ENCODE results near the gene AKIRIN2.

The AKIRIN2 gene

DNA sequence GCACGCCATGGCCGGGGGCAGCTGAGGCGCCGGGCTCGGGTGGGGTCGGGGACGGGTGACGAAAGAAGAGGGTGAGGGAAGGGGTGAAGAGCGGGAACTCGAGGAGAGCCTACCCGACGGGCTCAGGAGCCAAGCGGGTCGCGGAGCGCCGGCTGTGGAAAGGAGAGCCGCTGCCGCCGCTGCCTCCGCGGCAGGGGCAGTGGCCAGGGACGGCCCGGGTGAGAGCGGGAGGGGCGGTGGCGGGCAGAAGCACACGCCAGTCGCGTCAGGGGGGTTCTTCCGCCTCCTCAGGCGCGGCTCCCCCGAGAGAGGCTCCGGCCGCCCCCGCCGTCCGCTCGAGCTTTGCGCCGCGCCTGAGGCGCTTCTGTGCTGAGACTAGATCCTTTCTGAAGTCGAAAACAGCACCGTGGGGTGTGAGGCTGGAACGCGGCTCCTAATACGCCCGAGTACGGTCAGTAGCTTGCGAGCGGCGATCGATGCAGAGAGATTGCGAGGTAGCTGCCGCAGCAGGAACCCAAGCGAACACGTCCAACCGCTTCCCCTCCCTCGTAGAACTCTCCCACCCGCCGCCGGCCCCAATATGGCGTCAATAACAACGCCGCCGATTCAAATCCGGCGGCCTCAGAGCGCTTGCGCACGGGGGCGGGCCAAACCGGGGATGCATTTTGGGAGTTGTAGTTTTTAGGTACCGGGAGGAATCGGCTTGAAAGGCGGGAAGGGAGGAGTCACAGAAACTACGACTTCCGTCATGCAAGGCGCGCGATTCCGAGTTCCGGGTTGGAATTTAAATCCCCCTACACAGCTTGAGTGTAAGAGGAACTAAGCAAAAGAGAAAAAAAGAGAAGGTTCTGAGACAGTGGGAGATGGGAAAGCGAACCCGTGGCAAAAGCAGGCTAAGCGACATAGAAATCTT, at the start of gene AKIRIN2:
TSS of gene AKIRIN2 (minus strand) at position 558 of the 913 bp plus-strand sequence. CDS start at position 9, 549 bp downstream.
- H3K9me3 ChIP-seq (replicated peaks; ENCODE audit: insufficient read depth, low read length), result no peaks in the 10 kb centered on the region
- peak within 1 kb of the TSS; percentile 77 for H2AFZ ChIP-seq (ENCODE audit: low read length)
- peaks cover 26% of the 10 kb centered on the region for H3F3A ChIP-seq (ENCODE audit: insufficient read depth, low read length)
- peak; percentile 98 for DNase-seq
- no peaks in the 10 kb centered on the region for H3K27me3 ChIP-seq (replicated peaks; ENCODE audit: insufficient read depth, low read length)
- H3K36me3 ChIP-seq (replicated peaks; ENCODE audit: insufficient read depth, low read length), result peaks cover 7% of the 10 kb centered on the region; the same call in 1 of the 2 replicates
- peaks cover 51% of the 10 kb centered on the region for H3K79me2 ChIP-seq (ENCODE audit: low read length)
- peak within 1 kb of the TSS; percentile 65 for H3K4me2 ChIP-seq (ENCODE audit: low read depth, low read length)
- H3K9me2 ChIP-seq (replicated peaks; ENCODE audit: insufficient read depth, low read length), result no peaks in the 10 kb centered on the region
- TF ChIP-seq EZH2 (optimal IDR thresholded peaks at IDR 0.05; ENCODE audit: low read depth, low read length) (no peak), EZH2phosphoT487 (IDR thresholded peaks at IDR 0.05; ENCODE audit: low read length) (no peak)
- TF ChIP-seq, protein P1, sequence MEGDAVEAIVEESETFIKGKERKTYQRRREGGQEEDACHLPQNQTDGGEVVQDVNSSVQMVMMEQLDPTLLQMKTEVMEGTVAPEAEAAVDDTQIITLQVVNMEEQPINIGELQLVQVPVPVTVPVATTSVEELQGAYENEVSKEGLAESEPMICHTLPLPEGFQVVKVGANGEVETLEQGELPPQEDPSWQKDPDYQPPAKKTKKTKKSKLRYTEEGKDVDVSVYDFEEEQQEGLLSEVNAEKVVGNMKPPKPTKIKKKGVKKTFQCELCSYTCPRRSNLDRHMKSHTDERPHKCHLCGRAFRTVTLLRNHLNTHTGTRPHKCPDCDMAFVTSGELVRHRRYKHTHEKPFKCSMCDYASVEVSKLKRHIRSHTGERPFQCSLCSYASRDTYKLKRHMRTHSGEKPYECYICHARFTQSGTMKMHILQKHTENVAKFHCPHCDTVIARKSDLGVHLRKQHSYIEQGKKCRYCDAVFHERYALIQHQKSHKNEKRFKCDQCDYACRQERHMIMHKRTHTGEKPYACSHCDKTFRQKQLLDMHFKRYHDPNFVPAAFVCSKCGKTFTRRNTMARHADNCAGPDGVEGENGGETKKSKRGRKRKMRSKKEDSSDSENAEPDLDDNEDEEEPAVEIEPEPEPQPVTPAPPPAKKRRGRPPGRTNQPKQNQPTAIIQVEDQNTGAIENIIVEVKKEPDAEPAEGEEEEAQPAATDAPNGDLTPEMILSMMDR (IDR thresholded peaks at IDR 0.05; ENCODE audit: low read length), result no peak
- peak within 1 kb of the TSS; percentile 72 for H3K4me3 ChIP-seq (ENCODE audit: low read length)
- peaks cover 13% of the 10 kb centered on the region for H3K4me1 ChIP-seq (ENCODE audit: low read length)
- peaks cover 21% of the 10 kb centered on the region for H4K20me1 ChIP-seq (ENCODE audit: insufficient read depth, low read length)
- H3K27ac ChIP-seq (ENCODE audit: low read length), result peak within 1 kb of the TSS; percentile 88
- H3K9ac ChIP-seq (ENCODE audit: low read length), result peak within 1 kb of the TSS; percentile 94

DNA sequence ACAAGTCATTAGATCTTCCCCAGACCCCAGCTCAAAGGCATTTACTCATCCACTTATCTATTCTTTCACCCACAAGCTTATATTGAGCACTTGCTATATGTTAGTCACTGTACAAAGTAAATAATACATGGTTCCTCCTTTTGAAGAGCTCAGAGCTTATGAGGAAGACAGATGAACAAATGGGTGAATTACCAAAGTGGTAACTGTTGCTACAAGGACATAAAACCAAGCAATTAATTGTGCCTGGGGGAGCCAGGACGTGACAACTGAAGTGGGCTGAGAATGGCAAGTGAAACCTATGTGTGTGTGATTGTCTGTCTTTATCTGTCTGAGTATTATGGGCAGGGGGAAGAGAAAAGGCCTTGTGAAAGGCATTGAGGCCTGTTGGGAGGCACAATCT, 45.6 kb upstream of the AKIRIN2 start:
- H3F3A ChIP-seq (ENCODE audit: insufficient read depth, low read length), result no peaks in the 10 kb centered on the region
- no peaks in the 10 kb centered on the region for H4K20me1 ChIP-seq (ENCODE audit: insufficient read depth, low read length)
- no peaks in the 10 kb centered on the region for H3K4me1 ChIP-seq (ENCODE audit: low read length)
- no peaks in the 10 kb centered on the region for H3K9me3 ChIP-seq (replicated peaks; ENCODE audit: insufficient read depth, low read length)
- H3K36me3 ChIP-seq (replicated peaks; ENCODE audit: insufficient read depth, low read length), result no peaks in the 10 kb centered on the region
- TF ChIP-seq EZH2phosphoT487 (IDR thresholded peaks at IDR 0.05; ENCODE audit: low read length) (no peak), EZH2 (optimal IDR thresholded peaks at IDR 0.05; ENCODE audit: low read depth, low read length) (no peak)
- TF ChIP-seq, protein P1 (IDR thresholded peaks at IDR 0.05; ENCODE audit: low read length), result no peak
- no peak overlapping the region for H2AFZ ChIP-seq (ENCODE audit: low read length)
- H3K79me2 ChIP-seq (ENCODE audit: low read length), result no peaks in the 10 kb centered on the region
- no peak overlapping the region for H3K4me2 ChIP-seq (ENCODE audit: low read depth, low read length)
- DNase-seq, result no peak
- H3K27me3 ChIP-seq (replicated peaks; ENCODE audit: insufficient read depth, low read length), result no peaks in the 10 kb centered on the region
- H3K27ac ChIP-seq (ENCODE audit: low read length), result no peak overlapping the region
- H3K4me3 ChIP-seq (ENCODE audit: low read length), result no peak overlapping the region
- H3K9ac ChIP-seq (ENCODE audit: low read length), result no peak overlapping the region
- no peaks in the 10 kb centered on the region for H3K9me2 ChIP-seq (replicated peaks; ENCODE audit: insufficient read depth, low read length)

DNA sequence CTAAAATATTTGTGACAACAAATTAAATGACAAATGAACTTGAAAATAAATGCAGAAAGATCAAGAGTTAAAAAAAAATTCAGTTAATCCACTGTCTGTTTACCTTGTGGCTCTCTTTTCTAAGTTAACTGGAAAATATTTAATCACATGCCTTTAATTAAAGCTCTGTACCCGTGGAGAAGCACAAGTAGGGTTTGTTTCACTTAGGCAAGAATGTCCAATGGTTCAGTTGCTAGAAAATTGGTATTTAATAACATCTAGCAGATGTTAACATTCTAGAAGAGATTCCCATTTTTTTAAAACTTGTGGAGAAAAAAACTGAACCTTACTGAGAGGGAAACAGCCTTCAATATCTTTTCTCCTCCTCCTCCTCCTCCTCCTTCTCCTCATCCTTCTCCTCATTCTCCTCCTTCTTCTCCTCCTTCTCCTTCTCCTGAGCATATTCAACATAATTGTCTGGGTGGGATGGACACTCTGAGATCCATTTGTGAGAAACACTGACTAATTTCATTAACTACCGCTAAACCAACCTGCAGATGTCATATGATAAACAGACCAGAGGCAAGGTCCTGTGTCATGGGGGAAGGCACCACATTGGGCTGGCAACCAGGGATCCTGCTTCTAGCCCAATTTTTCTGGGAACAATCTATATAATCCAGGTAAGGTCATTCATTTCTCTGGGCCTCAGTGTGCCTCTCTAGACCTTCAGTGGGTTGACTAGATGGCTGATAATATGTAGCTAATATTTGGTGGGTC, 44.1 kb upstream of the AKIRIN2 start:
- no peak for DNase-seq
- no peak overlapping the region for H2AFZ ChIP-seq (ENCODE audit: low read length)
- no peaks in the 10 kb centered on the region for H3K36me3 ChIP-seq (replicated peaks; ENCODE audit: insufficient read depth, low read length)
- H3K4me1 ChIP-seq (ENCODE audit: low read length), result peaks cover 4% of the 10 kb centered on the region; the same call in 1 of the 2 replicates
- TF ChIP-seq EZH2phosphoT487 (IDR thresholded peaks at IDR 0.05; ENCODE audit: low read length) (no peak), EZH2 (optimal IDR thresholded peaks at IDR 0.05; ENCODE audit: low read depth, low read length) (no peak)
- TF ChIP-seq, protein P1 (IDR thresholded peaks at IDR 0.05; ENCODE audit: low read length), result no peak
- H4K20me1 ChIP-seq (ENCODE audit: insufficient read depth, low read length), result no peaks in the 10 kb centered on the region
- H3K27me3 ChIP-seq (replicated peaks; ENCODE audit: insufficient read depth, low read length), result no peaks in the 10 kb centered on the region
- H3K9ac ChIP-seq (ENCODE audit: low read length), result no peak overlapping the region
- H3K4me3 ChIP-seq (ENCODE audit: low read length), result no peak overlapping the region
- H3F3A ChIP-seq (ENCODE audit: insufficient read depth, low read length), result no peaks in the 10 kb centered on the region
- H3K9me3 ChIP-seq (replicated peaks; ENCODE audit: insufficient read depth, low read length), result no peaks in the 10 kb centered on the region
- no peaks in the 10 kb centered on the region for H3K9me2 ChIP-seq (replicated peaks; ENCODE audit: insufficient read depth, low read length)
- H3K27ac ChIP-seq (ENCODE audit: low read length), result no peak overlapping the region
- H3K4me2 ChIP-seq (ENCODE audit: low read depth, low read length), result no peak overlapping the region
- H3K79me2 ChIP-seq (ENCODE audit: low read length), result no peaks in the 10 kb centered on the region
